H9 (cell line): ENCODE results near the gene LARP4B. TPM values are rescaled to one million over a fixed set of nuclear protein-coding genes. Genes with fewer than 3 reads are reported as not detected.

Experiments used
- DNase-seq: peaks from one replicate; pipeline ENCODE4 v3.0.0-alpha.2; 2017
- H2AFZ ChIP-seq: one replicate; pipeline ENCODE4 v1.6.1; 2013; ENCODE audit warnings: mild to moderate bottlenecking, low read length, control low read depth, moderate library complexity
- H2AK5ac ChIP-seq: 2 replicates; pipeline ENCODE4 v1.6.1; 2013; ENCODE audit warnings: low read length, control low read depth, mixed read lengths; ENCODE audit not compliant: insufficient read length
- H2BK120ac ChIP-seq: one replicate; pipeline ENCODE4 v1.6.1; 2013; ENCODE audit warnings: low read depth, mild to moderate bottlenecking, low read length, control low read depth, inconsistent platforms; ENCODE audit not compliant: poor library complexity, severe bottlenecking
- H2BK12ac ChIP-seq: 2 replicates; pipeline ENCODE4 v1.6.1; 2013; ENCODE audit warnings: low read length, control low read depth, mixed read lengths, low read depth; ENCODE audit not compliant: insufficient read length
- H2BK15ac ChIP-seq: 2 replicates; pipeline ENCODE4 v1.6.1; 2013; ENCODE audit warnings: low read depth, low read length, control low read depth
- H2BK20ac ChIP-seq: one replicate; pipeline ENCODE4 v1.6.1; 2013; ENCODE audit warnings: low read depth, mild to moderate bottlenecking, low read length, control low read depth, inconsistent platforms; ENCODE audit not compliant: poor library complexity, severe bottlenecking
- H2BK5ac ChIP-seq: 2 replicates; pipeline ENCODE4 v1.6.1; 2013; ENCODE audit warnings: low read length, control low read depth, mixed read lengths; ENCODE audit not compliant: insufficient read length
- H3K14ac ChIP-seq: 2 replicates; pipeline ENCODE4 v1.6.1; 2013; ENCODE audit warnings: low read length, control low read depth; ENCODE audit not compliant: insufficient read depth
- H3K18ac ChIP-seq: 2 replicates; pipeline ENCODE4 v1.6.1; 2013; ENCODE audit warnings: low read depth, mild to moderate bottlenecking, mixed read lengths, low read length, control low read depth; ENCODE audit not compliant: insufficient read length
- H3K23ac ChIP-seq: 2 replicates; pipeline ENCODE4 v1.6.1; 2013; ENCODE audit warnings: low read length, control low read depth, mixed read lengths, low read depth; ENCODE audit not compliant: insufficient read length
- H3K23me2 ChIP-seq: 2 replicates; pipeline ENCODE4 v1.6.1; 2013; ENCODE audit warnings: low read depth, mild to moderate bottlenecking, mixed read lengths, low read length, control low read depth; ENCODE audit not compliant: insufficient read length, poor library complexity, severe bottlenecking
- H3K27ac ChIP-seq: 2 replicates; pipeline ENCODE4 v1.5.1; 2013; ENCODE audit warnings: low read length, control low read depth, mixed read lengths, low read depth; ENCODE audit not compliant: insufficient read length
- H3K27me3 ChIP-seq: 2 replicates; pipeline ENCODE4 v1.6.1; 2013; ENCODE audit warnings: low read length, control low read depth, inconsistent platforms; ENCODE audit not compliant: insufficient read depth
- H3K4ac ChIP-seq: 2 replicates; pipeline ENCODE4 v1.6.1; 2013; ENCODE audit warnings: low read depth, mild to moderate bottlenecking, control low read depth, inconsistent platforms, low read length, moderate library complexity
- H3K4me1 ChIP-seq: 2 replicates; pipeline ENCODE4 v1.6.1; 2013; ENCODE audit warnings: low read length, control low read depth, inconsistent platforms; ENCODE audit not compliant: insufficient read depth
- H3K4me2 ChIP-seq: 2 replicates; pipeline ENCODE4 v1.6.1; 2013; ENCODE audit warnings: low read length, control low read depth, mixed read lengths; ENCODE audit not compliant: insufficient read length, insufficient read depth
- H3K56ac ChIP-seq: 2 replicates; pipeline ENCODE4 v1.6.1; 2013; ENCODE audit warnings: low read depth, mild to moderate bottlenecking, mixed read lengths, low read length, control low read depth; ENCODE audit not compliant: insufficient read length
- H3K79me1 ChIP-seq: 2 replicates; pipeline ENCODE4 v1.6.1; 2013; ENCODE audit warnings: low read depth, mild to moderate bottlenecking, moderate library complexity, low read length, control low read depth, inconsistent platforms; ENCODE audit not compliant: insufficient read depth, poor library complexity, severe bottlenecking
- H3K79me2 ChIP-seq: 2 replicates; pipeline ENCODE4 v1.6.1; 2013; ENCODE audit warnings: low read length, control low read depth, inconsistent platforms; ENCODE audit not compliant: insufficient read depth
- H3K9ac ChIP-seq: 2 replicates; pipeline ENCODE4 v1.6.1; 2013; ENCODE audit warnings: low read length, control low read depth, mixed read lengths; ENCODE audit not compliant: insufficient read length; ENCODE audit errors: extremely low read depth
- H3K9me3 ChIP-seq: one replicate; pipeline ENCODE4 v1.6.1; 2013; ENCODE audit warnings: low read depth, low read length, inconsistent platforms; ENCODE audit not compliant: control insufficient read depth
- H3T11ph ChIP-seq: one replicate; pipeline ENCODE4 v1.6.1; 2013; ENCODE audit warnings: mild to moderate bottlenecking, low read length, control low read depth, inconsistent platforms
- H4K20me1 ChIP-seq: one replicate; pipeline ENCODE4 v1.6.1; 2013; ENCODE audit not compliant: control insufficient read depth, insufficient read length, insufficient read depth
- H4K5ac ChIP-seq: 2 replicates; pipeline ENCODE4 v1.6.1; 2013; ENCODE audit warnings: low read depth, mild to moderate bottlenecking, mixed read lengths, low read length, control low read depth; ENCODE audit not compliant: insufficient read length
- H4K8ac ChIP-seq: replicated peaks from 2 replicates; pipeline ENCODE4 v1.6.1; 2013; ENCODE audit warnings: low read length, control low read depth, mixed read lengths, low read depth; ENCODE audit not compliant: insufficient read length
- H4K91ac ChIP-seq: 2 replicates; pipeline ENCODE4 v1.6.1; 2013; ENCODE audit warnings: low read depth, mild to moderate bottlenecking, moderate library complexity, mixed read lengths, low read length, control low read depth; ENCODE audit not compliant: insufficient read length
- H3K27ac Mint-ChIP-seq, 3 experiments: 2 replicates in 2 of 3; 3 replicates in 1 of 3; pipeline ENCODE4 v1.8.0; 2020 to 2021; ENCODE audit warnings: mixed read lengths in 3 of 3, mild to moderate bottlenecking in 1 of 3, moderate library complexity in 1 of 3
- H3K27me3 Mint-ChIP-seq: 2 replicates; pipeline ENCODE4 v1.8.0; 2021; ENCODE audit warnings: low read depth, mild to moderate bottlenecking, moderate library complexity, mixed read lengths
- H3K36me3 Mint-ChIP-seq, 3 experiments: 2 replicates in 2 of 3; 3 replicates in 1 of 3; pipeline ENCODE4 v1.8.0; 2020 to 2021; ENCODE audit warnings: low read depth in 3 of 3, mixed read lengths in 3 of 3; ENCODE audit not compliant: insufficient read depth in 1 of 3
- H3K4me1 Mint-ChIP-seq, 2 experiments: 2 replicates each; pipeline ENCODE4 v1.8.0; 2020; ENCODE audit warnings: mixed read lengths in 2 of 2
- H3K4me3 Mint-ChIP-seq, 2 experiments: 2 replicates in 1 of 2; 3 replicates in 1 of 2; pipeline ENCODE4 v1.8.0; 2020 to 2021; ENCODE audit warnings: mild to moderate bottlenecking in 2 of 2, mixed read lengths in 2 of 2, moderate library complexity in 1 of 2
- H3K9me3 Mint-ChIP-seq, 2 experiments: 2 replicates in 1 of 2; 3 replicates in 1 of 2; pipeline ENCODE4 v1.8.0; 2020; ENCODE audit warnings: mild to moderate bottlenecking in 2 of 2, mixed read lengths in 2 of 2, moderate library complexity in 1 of 2
- CTCF ChIP-seq: fragments of 200-600 bp; sonication (generic); conservative IDR thresholded peaks from 3 replicates; pipeline ENCODE4 v1.8.0; 2021; ENCODE audit warnings: antibody characterized with exemption, mild to moderate bottlenecking
- total RNA-seq: library from RNA; stranded (reverse); gene quantifications from 2 replicates; pipeline ENCODE4 v1.2.1, GENCODE V29; 2021

Gene LARP4B
- total RNA-seq, 1 experiment from 2014 or later, result 88.9 TPM

- no peaks in the 10 kb centered on the region for H3K9me3 ChIP-seq
- peaks cover 4% of the 10 kb centered on the region for H3K79me1 ChIP-seq
- H3K9ac ChIP-seq, result no peak overlapping the region
- no peak overlapping the region for H2BK5ac ChIP-seq
- no peak overlapping the region for H3K56ac ChIP-seq
- no peak for TF ChIP-seq CTCF
- Mint-ChIP-seq H3K4me3 (no peak overlapping the region), H3K36me3 (peaks cover 45 to 69% (median 53%) of the 10 kb centered on the region in 3 experiments), H3K9me3 (peaks cover 17 to 19% of the 10 kb centered on the region in 2 experiments), H3K27me3 (no peaks in the 10 kb centered on the region), H3K4me1 (peaks cover 10 to 15% of the 10 kb centered on the region in 2 experiments), H3K27ac (no peak overlapping the region)
- no peak overlapping the region for H3K14ac ChIP-seq
- peaks cover 6% of the 10 kb centered on the region; the same call in 1 of the 2 replicates for H3K79me2 ChIP-seq
- no peak overlapping the region for H4K5ac ChIP-seq
- H3T11ph ChIP-seq, result no peak overlapping the region
- no peaks in the 10 kb centered on the region for H4K20me1 ChIP-seq
- no peak overlapping the region for H2BK20ac ChIP-seq
- H4K91ac ChIP-seq, result no peak overlapping the region
- no peak overlapping the region for H2BK12ac ChIP-seq
- H3K23ac ChIP-seq, result no peak overlapping the region
- H3K4me1 ChIP-seq, result no peaks in the 10 kb centered on the region; the same call in 1 of the 2 replicates
- DNase-seq, result no peak
- H2BK15ac ChIP-seq, result no peak overlapping the region
- no peak overlapping the region for H3K27ac ChIP-seq
- no peaks in the 10 kb centered on the region for H3K27me3 ChIP-seq
- no peak overlapping the region for H2BK120ac ChIP-seq
- H2AFZ ChIP-seq, result no peak overlapping the region
- H3K4me2 ChIP-seq, result no peak overlapping the region
- H3K18ac ChIP-seq, result no peak overlapping the region
- no peak overlapping the region for H4K8ac ChIP-seq
- no peak overlapping the region for H2AK5ac ChIP-seq
- H3K4ac ChIP-seq, result no peak overlapping the region
- H3K23me2 ChIP-seq, result no peaks in the 10 kb centered on the region
These were observed 78.5 kb downstream of the LARP4B start for GRCh38 chr10:853017-853416.
